ENCODE measurements around the gene FAM163B.

GRCh38 chr9:133571391-133571890 is 37.7 kb downstream of the FAM163B start:
- TF ChIP-seq CTCF (optimal IDR thresholded peaks at IDR 0.05 in 1 of 3, IDR thresholded peaks at IDR 0.05 in 1 of 3, conservative IDR thresholded peaks at IDR 0.05 in 1 of 3; ENCODE audit: extremely low read depth in 1 of 3, insufficient read depth in 2 of 3, low read length in 3 of 3) (no peak), EZH2 (IDR thresholded peaks at IDR 0.05; ENCODE audit: low read length) (no peak)

Measured in keratinocyte (primary cell).